ENCODE measurements around the gene PTPRM. TPM values are rescaled to one million over a fixed set of nuclear protein-coding genes. Genes with fewer than 3 reads are reported as not detected.

Gene PTPRM
- total and polyA plus RNA-seq, 2 experiments from 2014 or later = 1.6 to 5.3 TPM

DNA sequence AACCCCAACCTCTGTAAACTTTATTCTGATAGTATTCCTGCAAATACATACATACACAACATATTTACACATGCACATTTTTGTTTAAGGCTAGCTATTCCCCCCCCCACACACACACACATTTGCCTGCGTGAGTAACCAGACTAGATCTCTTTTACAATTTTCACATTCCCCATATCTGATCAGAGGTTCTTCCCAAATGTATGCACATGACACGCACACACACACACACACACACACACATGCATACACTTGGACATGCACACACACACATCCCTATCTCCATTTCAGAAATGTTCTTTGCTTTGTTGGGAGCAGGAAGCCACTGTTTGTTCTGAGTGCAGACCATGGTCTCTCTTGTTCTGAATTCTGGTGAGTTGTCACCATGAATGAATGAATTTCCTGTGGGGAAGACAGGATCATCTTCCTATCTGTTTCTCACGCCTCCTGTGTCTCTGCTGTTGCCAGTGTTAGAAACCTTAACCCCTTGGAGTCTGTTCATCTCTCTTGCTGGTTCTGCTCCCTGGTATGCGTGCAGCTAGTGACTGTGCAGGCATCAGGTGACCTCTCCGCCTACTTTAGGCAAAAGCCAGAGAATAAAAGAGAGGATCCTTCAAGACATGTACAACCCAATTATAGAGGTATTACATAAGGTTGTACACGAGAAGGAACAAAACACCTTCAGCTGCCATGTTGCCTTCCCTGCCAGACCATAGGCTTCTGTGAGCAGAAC, 791.1 kb downstream of the PTPRM start:
- Histone ChIP-seq H3K36me3 (ENCODE audit: insufficient read depth) (no peaks in the 10 kb centered on the region), H3K4me3 (no peak overlapping the region), H2AFZ (no peak overlapping the region), H3K9me2 (ENCODE audit: insufficient read depth) (peaks cover 1% of the 10 kb centered on the region; the same call in 1 of the 2 replicates), H3K4me2 (no peak overlapping the region), H3K27ac (ENCODE audit: low read depth) (no peak overlapping the region), H4K20me1 (replicated peaks; ENCODE audit: insufficient read depth) (no peaks in the 10 kb centered on the region), H3F3A (replicated peaks; ENCODE audit: low read depth) (no peaks in the 10 kb centered on the region), H3K4me1 (ENCODE audit: insufficient read depth) (peaks cover 9% of the 10 kb centered on the region; the same call in 1 of the 2 replicates), H3K27me3 (ENCODE audit: insufficient read depth) (no peaks in the 10 kb centered on the region), H3K79me2 (replicated peaks; ENCODE audit: insufficient read depth) (no peaks in the 10 kb centered on the region)
- no peak for DNase-seq (ENCODE audit: low spot score)
- TF ChIP-seq, protein P1, sequence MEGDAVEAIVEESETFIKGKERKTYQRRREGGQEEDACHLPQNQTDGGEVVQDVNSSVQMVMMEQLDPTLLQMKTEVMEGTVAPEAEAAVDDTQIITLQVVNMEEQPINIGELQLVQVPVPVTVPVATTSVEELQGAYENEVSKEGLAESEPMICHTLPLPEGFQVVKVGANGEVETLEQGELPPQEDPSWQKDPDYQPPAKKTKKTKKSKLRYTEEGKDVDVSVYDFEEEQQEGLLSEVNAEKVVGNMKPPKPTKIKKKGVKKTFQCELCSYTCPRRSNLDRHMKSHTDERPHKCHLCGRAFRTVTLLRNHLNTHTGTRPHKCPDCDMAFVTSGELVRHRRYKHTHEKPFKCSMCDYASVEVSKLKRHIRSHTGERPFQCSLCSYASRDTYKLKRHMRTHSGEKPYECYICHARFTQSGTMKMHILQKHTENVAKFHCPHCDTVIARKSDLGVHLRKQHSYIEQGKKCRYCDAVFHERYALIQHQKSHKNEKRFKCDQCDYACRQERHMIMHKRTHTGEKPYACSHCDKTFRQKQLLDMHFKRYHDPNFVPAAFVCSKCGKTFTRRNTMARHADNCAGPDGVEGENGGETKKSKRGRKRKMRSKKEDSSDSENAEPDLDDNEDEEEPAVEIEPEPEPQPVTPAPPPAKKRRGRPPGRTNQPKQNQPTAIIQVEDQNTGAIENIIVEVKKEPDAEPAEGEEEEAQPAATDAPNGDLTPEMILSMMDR (conservative IDR thresholded peaks at IDR 0.05; ENCODE audit: low read depth in 2 of 2) = no peak
- no peak for TF ChIP-seq ZNF114 (CRISPR knock-in tag; IDR thresholded peaks at IDR 0.05)
- TF ChIP-seq, protein P2, sequence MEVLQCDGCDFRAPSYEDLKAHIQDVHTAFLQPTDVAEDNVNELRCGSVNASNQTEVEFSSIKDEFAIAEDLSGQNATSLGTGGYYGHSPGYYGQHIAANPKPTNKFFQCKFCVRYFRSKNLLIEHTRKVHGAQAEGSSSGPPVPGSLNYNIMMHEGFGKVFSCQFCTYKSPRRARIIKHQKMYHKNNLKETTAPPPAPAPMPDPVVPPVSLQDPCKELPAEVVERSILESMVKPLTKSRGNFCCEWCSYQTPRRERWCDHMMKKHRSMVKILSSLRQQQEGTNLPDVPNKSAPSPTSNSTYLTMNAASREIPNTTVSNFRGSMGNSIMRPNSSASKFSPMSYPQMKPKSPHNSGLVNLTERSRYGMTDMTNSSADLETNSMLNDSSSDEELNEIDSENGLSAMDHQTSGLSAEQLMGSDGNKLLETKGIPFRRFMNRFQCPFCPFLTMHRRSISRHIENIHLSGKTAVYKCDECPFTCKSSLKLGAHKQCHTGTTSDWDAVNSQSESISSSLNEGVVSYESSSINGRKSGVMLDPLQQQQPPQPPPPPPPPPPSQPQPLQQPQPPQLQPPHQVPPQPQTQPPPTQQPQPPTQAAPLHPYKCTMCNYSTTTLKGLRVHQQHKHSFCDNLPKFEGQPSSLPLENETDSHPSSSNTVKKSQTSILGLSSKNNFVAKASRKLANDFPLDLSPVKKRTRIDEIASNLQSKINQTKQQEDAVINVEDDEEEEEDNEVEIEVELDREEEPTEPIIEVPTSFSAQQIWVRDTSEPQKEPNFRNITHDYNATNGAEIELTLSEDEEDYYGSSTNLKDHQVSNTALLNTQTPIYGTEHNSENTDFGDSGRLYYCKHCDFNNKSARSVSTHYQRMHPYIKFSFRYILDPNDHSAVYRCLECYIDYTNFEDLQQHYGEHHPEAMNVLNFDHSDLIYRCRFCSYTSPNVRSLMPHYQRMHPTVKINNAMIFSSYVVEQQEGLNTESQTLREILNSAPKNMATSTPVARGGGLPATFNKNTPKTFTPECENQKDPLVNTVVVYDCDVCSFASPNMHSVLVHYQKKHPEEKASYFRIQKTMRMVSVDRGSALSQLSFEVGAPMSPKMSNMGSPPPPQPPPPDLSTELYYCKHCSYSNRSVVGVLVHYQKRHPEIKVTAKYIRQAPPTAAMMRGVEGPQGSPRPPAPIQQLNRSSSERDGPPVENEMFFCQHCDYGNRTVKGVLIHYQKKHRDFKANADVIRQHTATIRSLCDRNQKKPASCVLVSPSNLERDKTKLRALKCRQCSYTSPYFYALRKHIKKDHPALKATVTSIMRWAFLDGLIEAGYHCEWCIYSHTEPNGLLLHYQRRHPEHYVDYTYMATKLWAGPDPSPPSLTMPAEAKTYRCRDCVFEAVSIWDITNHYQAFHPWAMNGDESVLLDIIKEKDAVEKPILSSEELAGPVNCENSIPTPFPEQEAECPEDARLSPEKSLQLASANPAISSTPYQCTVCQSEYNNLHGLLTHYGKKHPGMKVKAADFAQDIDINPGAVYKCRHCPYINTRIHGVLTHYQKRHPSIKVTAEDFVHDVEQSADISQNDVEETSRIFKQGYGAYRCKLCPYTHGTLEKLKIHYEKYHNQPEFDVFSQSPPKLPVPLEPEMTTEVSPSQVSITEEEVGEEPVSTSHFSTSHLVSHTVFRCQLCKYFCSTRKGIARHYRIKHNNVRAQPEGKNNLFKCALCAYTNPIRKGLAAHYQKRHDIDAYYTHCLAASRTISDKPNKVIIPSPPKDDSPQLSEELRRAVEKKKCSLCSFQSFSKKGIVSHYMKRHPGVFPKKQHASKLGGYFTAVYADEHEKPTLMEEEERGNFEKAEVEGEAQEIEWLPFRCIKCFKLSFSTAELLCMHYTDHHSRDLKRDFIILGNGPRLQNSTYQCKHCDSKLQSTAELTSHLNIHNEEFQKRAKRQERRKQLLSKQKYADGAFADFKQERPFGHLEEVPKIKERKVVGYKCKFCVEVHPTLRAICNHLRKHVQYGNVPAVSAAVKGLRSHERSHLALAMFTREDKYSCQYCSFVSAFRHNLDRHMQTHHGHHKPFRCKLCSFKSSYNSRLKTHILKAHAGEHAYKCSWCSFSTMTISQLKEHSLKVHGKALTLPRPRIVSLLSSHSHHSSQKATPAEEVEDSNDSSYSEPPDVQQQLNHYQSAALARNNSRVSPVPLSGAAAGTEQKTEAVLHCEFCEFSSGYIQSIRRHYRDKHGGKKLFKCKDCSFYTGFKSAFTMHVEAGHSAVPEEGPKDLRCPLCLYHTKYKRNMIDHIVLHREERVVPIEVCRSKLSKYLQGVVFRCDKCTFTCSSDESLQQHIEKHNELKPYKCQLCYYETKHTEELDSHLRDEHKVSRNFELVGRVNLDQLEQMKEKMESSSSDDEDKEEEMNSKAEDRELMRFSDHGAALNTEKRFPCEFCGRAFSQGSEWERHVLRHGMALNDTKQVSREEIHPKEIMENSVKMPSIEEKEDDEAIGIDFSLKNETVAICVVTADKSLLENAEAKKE (CRISPR knock-in tag; IDR thresholded peaks at IDR 0.05) = no peak
- H3K9me3 Mint-ChIP-seq = peaks cover 2% of the 10 kb centered on the region; the same call in 1 of the 3 replicates
- H3K4me3 Mint-ChIP-seq = no peak overlapping the region
- peaks cover 6% of the 10 kb centered on the region for H3K27me3 Mint-ChIP-seq (ENCODE audit: insufficient read depth, low read depth, poor library complexity)
- peaks cover 32% of the 10 kb centered on the region for H3K4me1 Mint-ChIP-seq
- no peak overlapping the region for H3K27ac Mint-ChIP-seq
- H3K36me3 Mint-ChIP-seq (ENCODE audit: low read depth) = 0 out of 3 replicates have a peak, but pooled peaks cover 2% of the 10 kb centered on the region
- no peak for ATAC-seq
